Fibroblast of villous mesenchyme (primary cell): ENCODE data around the gene CERS3. TPM values are rescaled to one million over a fixed set of nuclear protein-coding genes. Genes with fewer than 3 reads are reported as not detected.

Source experiments
- DNase-seq: peaks from one replicate; pipeline ENCODE4 v3.0.0-alpha.2; 2010; ENCODE audit warnings: low read depth
- H3K4me3 ChIP-seq: 2 replicates; pipeline ENCODE4 v1.5.1; 2011; ENCODE audit warnings: low read depth, mild to moderate bottlenecking, low read length
- CTCF ChIP-seq: IDR thresholded peaks from 2 replicates; pipeline ENCODE4 v1.5.1; 2012; ENCODE audit warnings: low read depth, mild to moderate bottlenecking, low read length; ENCODE audit not compliant: insufficient read depth
- total RNA-seq: library from RNA; depleted of rRNA; stranded (reverse); fragments of >200 nt; gene quantifications from 2 replicates; pipeline ENCODE4 v1.2.3, GENCODE V29; 2012

The CERS3 gene
- total RNA-seq, 1 donor = not detected

- DNase-seq = no peak
- TF ChIP-seq CTCF = no peak
- H3K4me3 ChIP-seq = no peak overlapping the region
Observed at GRCh38 chr15:100426937-100427336, 101.8 kb downstream of the CERS3 start.

GRCh38 chr15:100405179-100405578 is 123.6 kb downstream of the CERS3 start:
- no peak for TF ChIP-seq CTCF
- no peak overlapping the region for H3K4me3 ChIP-seq
- DNase-seq = no peak

- no peak for DNase-seq
- H3K4me3 ChIP-seq = no peak overlapping the region
- TF ChIP-seq CTCF = no peak
Observed at GRCh38 chr15:100400996-100401395, 127.8 kb downstream of the CERS3 start.

- no peak overlapping the region for H3K4me3 ChIP-seq
- no peak for DNase-seq
- no peak for TF ChIP-seq CTCF
Observed at GRCh38 chr15:100394736-100395440, 133.9 kb downstream of the CERS3 start.

DNA sequence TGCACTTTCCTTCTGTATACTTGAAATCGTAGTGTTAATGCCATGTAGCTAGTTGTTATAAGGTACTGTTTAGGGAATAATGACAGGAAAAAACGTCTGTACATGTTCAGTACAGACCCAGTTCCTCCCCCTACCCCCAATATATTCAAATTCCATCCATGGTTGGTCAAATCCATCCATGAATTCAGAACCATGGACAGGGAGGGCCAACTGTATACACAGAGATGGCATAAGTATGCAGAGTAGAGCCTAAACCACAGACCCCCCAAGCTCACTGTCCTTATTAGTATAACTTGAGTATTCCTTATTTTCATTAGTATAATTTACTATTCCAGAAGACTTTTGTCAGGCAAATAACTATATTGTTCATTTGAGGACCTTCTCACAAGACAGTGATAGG is 135.7 kb downstream of the CERS3 start:
- H3K4me3 ChIP-seq = no peak overlapping the region
- no peak for DNase-seq
- no peak for TF ChIP-seq CTCF

- DNase-seq = no peak
- TF ChIP-seq CTCF = no peak
- no peak overlapping the region for H3K4me3 ChIP-seq
Observed at GRCh38 chr15:100385300-100386050, 143.3 kb downstream of the CERS3 start.
